Coronary artery (tissue), 2 donors: ENCODE results near the gene NCR3LG1.

Source experiments
- DNase-seq: peaks from one replicate; pipeline ENCODE4 v3.0.0-alpha.2; 2017; ENCODE audit warnings: low spot score
- H3K27ac ChIP-seq, 2 donors: fragments of 200-600 bp; sonication (generic); one replicate each; pipeline ENCODE4 v1.5.1; 2016 to 2019
- H3K4me3 ChIP-seq: fragments of 200-600 bp; sonication (generic); 2 replicates; pipeline ENCODE4 v1.5.1; 2016; ENCODE audit warnings: mild to moderate bottlenecking, moderate library complexity
- TF ChIP-seq, protein P1 (sequence below): fragments of 200-600 bp; sonication (generic); IDR thresholded peaks from one replicate; pipeline ENCODE4 v1.5.1; 2019; ENCODE audit warnings: antibody characterized with exemption

NCR3LG1 gene

DNA sequence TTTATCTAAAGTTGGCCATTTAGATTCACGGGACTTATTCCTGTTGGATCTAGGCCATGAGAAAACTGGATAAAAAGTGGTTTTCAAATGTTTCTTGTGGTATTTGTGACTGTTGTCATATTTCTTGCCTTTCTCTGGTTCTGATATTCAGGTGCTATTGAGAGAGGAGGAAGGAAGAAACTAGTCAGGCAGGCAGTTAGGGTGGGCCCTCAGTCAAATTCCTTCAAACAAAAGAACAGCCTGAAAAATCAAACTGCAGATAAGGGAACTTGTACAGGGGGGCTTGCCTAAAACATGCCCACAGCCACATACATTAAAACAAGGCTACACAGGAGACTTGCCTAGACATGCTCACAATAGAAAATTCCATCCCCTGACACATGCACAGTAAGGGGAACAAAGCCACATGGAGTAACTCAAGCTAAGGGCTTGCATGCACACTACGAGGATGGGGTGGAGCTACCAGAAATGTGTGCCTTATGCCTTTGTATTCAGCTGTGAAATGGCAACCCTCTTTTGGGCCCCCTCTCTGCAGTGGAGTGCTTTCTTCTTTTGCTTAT lies 18.2 kb downstream of the NCR3LG1 start:
- H3K4me3 ChIP-seq, result no peak overlapping the region
- DNase-seq, result no peak
- TF ChIP-seq, protein P1, sequence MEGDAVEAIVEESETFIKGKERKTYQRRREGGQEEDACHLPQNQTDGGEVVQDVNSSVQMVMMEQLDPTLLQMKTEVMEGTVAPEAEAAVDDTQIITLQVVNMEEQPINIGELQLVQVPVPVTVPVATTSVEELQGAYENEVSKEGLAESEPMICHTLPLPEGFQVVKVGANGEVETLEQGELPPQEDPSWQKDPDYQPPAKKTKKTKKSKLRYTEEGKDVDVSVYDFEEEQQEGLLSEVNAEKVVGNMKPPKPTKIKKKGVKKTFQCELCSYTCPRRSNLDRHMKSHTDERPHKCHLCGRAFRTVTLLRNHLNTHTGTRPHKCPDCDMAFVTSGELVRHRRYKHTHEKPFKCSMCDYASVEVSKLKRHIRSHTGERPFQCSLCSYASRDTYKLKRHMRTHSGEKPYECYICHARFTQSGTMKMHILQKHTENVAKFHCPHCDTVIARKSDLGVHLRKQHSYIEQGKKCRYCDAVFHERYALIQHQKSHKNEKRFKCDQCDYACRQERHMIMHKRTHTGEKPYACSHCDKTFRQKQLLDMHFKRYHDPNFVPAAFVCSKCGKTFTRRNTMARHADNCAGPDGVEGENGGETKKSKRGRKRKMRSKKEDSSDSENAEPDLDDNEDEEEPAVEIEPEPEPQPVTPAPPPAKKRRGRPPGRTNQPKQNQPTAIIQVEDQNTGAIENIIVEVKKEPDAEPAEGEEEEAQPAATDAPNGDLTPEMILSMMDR, result no peak
- H3K27ac ChIP-seq, result no peak overlapping the region

DNA sequence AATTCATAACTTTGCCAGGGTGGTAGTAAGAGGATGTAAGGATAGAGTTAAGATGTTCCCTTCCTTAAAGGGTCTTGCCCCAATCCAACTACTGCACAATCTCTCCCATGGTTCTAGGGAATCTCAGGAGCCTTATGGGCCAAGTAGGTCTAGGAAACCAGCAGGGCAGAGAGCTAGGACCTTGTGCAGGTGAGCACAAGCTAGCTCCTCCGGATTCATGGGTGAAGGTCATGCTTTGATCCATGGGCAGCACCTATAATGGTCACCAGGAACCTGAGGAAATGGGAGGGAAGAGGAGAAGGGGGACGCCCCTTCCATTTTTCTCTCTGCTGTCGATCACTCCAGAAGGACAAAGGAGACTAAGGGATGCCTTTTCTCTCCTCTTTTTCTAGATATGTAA lies 20.0 kb downstream of the NCR3LG1 start:
- no peak overlapping the region for H3K4me3 ChIP-seq
- no peak overlapping the region for H3K27ac ChIP-seq
- TF ChIP-seq, protein P1, result no peak
- no peak for DNase-seq

DNA sequence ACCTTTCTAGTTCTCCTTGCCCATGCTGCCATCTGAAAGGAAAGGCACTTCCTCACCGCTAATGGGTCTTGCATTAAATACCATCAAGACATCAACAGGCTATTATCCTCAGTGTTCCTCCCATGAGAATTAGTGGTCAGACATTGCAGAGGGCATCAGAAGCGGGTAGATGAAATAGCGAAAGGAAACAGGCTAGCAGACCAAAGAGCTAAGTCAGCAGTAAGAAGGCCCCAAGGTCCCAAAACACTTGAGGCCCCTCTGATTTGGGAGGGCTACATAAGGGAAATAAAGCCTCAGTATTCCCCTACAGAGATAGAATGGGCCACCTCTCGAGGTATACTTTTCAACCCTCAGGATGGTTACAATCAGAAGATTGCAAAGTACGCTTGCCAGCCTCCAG lies 23.9 kb downstream of the NCR3LG1 start:
- TF ChIP-seq, protein P1, result no peak
- Histone ChIP-seq H3K4me3 (no peak overlapping the region), H3K27ac (no peak overlapping the region)
- DNase-seq, result no peak

DNA sequence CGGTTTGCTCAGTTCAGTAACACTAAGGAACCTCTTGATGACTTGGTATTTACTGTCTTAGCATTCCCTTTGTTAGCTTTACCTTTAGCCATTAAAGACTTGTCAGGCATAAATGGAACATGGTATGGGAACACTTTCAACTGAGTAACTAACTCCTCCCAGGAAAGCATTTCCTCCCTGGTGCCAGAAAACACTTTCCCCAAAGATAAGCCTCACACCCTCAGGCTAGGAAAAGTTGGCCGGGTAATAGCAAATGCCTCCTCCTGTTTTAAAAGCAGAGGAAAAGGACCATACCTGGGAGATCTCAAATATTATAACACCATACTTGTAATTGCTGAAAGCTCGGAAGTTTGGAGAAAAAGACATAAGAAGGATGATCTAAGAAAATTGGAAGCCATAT lies 24.9 kb downstream of the NCR3LG1 start:
- TF ChIP-seq, protein P1, result no peak
- DNase-seq, result no peak
- Histone ChIP-seq H3K27ac (no peak overlapping the region), H3K4me3 (no peak overlapping the region)

DNA sequence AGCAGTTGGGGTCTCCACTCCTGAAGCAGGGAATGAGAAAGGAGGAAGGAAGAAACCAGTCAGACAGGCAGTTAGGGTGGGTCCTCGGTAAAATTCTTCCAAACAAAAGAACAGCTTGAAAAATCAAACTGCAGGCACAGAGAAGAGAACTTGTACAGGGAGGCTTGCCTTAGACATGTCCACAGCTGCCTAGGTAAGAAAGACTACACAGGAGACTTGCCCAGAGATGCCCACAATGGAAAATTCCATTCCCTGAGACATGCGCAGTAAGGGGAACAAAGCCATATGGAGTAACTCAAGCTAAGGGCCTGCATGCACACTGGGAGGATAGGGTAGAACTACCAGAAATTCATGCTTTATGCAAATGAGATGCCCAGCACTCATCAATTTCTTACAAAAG lies 27.1 kb downstream of the NCR3LG1 start:
- DNase-seq, result no peak
- no peak overlapping the region for H3K4me3 ChIP-seq
- TF ChIP-seq, protein P1, result no peak
- H3K27ac ChIP-seq, result no peak overlapping the region

DNA sequence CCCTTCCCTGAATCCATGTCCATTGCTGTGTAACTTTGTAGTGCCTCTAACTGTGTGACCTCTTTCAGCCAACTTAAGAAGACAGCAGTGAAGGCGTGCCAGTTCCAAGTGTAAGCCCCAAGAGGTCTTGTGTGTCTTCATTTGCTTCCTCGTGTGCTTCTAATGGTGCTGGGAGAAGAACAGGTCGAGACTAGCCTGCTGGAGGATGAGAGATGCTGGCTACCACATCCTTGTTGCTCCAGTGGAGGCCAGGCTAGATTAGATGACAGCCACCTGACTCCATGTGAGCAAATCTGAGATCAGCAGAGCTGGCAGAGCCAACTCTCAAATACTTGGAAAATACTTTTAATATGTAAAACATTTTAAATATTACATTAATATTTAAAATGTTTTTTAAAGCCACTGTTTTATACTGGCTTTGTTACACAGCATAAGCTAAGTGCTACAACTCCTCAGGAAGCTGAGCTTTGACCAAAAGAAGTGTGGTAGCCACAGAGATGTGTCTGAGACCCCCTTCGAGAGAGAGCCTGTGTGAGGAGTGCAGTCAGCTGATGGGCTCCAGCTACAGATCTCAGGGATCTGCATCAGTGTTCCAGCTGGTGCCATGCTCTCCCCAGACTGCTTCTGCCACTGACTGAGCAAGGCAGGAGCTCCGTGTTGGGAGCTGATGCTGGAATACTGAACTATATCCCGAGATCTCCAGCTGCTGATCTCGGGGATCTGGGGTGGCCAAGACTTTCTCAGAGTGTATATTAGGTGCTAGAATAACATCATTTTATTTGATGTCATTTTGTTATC lies 28.0 kb downstream of the NCR3LG1 start:
- no peak overlapping the region for H3K4me3 ChIP-seq
- no peak overlapping the region for H3K27ac ChIP-seq
- TF ChIP-seq, protein P1, result no peak
- peak; percentile 33 for DNase-seq

DNA sequence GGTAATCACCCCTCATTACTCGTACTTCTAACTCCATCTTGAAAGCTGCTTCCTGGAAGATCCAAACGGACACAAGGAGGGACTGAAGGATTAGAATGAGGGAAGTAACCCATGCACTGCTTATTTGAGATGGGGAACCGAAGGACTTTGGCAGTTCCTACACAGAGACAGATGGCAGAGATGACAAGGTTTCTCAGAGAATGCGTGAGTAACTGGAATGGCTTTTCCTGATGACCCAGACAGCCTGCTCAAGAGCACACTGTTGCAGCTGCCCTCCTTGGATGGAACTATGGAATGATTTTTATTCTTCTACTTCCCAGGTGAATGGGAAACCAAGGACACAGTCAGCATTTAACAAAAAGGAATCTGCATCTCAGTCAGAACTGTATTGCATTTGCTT lies 29.6 kb downstream of the NCR3LG1 start:
- Histone ChIP-seq H3K27ac (no peak overlapping the region), H3K4me3 (no peak overlapping the region)

More for the DNA sequence above, 29.6 kb downstream of the NCR3LG1 start:
- DNase-seq, result no peak
- TF ChIP-seq, protein P1, result no peak
